GM10248 (cell line): ENCODE data around the gene SHANK1.
A peak's percentile ranks its signal among the peaks of the same experiment; 100 is the strongest.

Experiments used
- CTCF ChIA-PET: fragments of 300-600 bp; sonication (Branson Sonifier 250); formaldehyde crosslinking; extraction: SDS; loops from one replicate; lab custom pipeline; 2021; ENCODE audit warnings: antibody characterized with exemption; lab: Yijun Ruan, JAX
- POLR2A ChIA-PET: fragments of 350-650 bp; sonication (Branson Sonifier 250); formaldehyde crosslinking; extraction: SDS; loops from one replicate; lab custom pipeline; 2020; ENCODE audit warnings: antibody characterized with exemption; lab: Yijun Ruan, JAX
- DNase-seq: peaks from one replicate; pipeline ENCODE4 v3.0.0; 2012; ENCODE audit errors: extremely low spot score
- TF ChIP-seq, protein P1 (sequence below): IDR thresholded peaks from 2 replicates; pipeline ENCODE4 v1.5.1; 2012; ENCODE audit warnings: mild to moderate bottlenecking, low read depth; ENCODE audit errors: extremely low read depth, missing control alignments, control extremely low read depth

SHANK1 gene

DNA sequence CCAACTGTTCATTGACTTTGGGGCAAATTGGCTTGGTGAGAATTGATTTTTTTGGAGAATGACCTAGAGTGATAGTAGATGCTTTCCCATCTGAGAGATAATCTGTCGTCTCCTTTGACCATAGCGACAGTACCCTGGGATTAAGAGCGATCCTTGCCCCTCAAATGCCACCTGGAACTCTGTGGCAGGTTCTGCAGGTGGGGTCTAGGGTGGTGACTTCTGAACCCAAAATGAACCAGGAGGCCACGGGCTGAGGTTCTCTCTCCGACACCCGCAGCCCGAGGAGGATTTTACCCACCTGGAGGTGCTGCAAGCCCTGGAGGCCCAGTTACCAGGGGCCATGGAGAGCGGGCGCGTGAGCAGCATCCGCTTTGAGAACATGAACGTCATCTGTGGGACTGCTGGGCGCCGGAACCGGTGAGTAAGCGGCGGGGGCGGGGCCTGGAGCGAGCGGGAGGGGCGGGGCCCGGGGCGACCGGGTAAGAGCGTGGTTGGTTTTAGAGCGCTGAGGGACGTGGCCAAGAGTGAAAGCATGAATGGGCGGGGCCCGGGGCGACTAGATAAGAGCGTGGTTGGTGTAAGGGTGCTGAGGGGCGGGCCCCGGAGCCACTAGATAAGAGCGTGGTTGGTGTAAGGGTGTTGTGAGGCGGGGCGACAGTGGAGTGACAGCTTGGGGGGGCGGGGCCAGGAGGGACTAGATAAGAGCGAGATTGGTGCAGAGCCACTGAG is 61.7 kb downstream of the SHANK1 start:
- ChIA-PET POLR2A (no interaction called here), CTCF (no interaction called here)
- TF ChIP-seq, protein P1, sequence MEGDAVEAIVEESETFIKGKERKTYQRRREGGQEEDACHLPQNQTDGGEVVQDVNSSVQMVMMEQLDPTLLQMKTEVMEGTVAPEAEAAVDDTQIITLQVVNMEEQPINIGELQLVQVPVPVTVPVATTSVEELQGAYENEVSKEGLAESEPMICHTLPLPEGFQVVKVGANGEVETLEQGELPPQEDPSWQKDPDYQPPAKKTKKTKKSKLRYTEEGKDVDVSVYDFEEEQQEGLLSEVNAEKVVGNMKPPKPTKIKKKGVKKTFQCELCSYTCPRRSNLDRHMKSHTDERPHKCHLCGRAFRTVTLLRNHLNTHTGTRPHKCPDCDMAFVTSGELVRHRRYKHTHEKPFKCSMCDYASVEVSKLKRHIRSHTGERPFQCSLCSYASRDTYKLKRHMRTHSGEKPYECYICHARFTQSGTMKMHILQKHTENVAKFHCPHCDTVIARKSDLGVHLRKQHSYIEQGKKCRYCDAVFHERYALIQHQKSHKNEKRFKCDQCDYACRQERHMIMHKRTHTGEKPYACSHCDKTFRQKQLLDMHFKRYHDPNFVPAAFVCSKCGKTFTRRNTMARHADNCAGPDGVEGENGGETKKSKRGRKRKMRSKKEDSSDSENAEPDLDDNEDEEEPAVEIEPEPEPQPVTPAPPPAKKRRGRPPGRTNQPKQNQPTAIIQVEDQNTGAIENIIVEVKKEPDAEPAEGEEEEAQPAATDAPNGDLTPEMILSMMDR = no peak
- DNase-seq = peak; percentile 78

GRCh38 chr19:50657222-50657669 is 62.4 kb downstream of the SHANK1 start:
- no peak for DNase-seq
- CTCF ChIA-PET = no interaction called here
- TF ChIP-seq, protein P1 = no peak
- POLR2A ChIA-PET = no interaction called here

- ChIA-PET POLR2A (no interaction called here), CTCF (interaction anchor here (1.8 kb wide), 1 partner anchor 14 kb away, joined by 5 read pairs; no protein-coding TSS in a partner anchor)
- DNase-seq = no peak
- TF ChIP-seq, protein P1 = no peak
Measured at GRCh38 chr19:50654882-50655281, 64.7 kb downstream of the SHANK1 start.

GRCh38 chr19:50652722-50653121 is 66.9 kb downstream of the SHANK1 start:
- CTCF ChIA-PET = no interaction called here
- no peak for DNase-seq
- POLR2A ChIA-PET = no interaction called here
- TF ChIP-seq, protein P1 = no peak

- CTCF ChIA-PET = interaction anchor here (1.9 kb wide), 1 partner anchor 19 kb away, joined by 6 read pairs; no protein-coding TSS in a partner anchor
- TF ChIP-seq, protein P1 = no peak
- POLR2A ChIA-PET = no interaction called here
- DNase-seq = no peak
Measured at GRCh38 chr19:50651174-50651573, 68.4 kb downstream of the SHANK1 start.

GRCh38 chr19:50649433-50650391 is 69.9 kb downstream of the SHANK1 start, which contains the start of gene C19orf81:
Gene C19orf81 (plus strand): TSS chr19:50649445. CDS start chr19:50649445, 0 bp downstream.
- TF ChIP-seq, protein P1 = no peak
- ChIA-PET CTCF (interaction anchor here (1.9 kb wide), 1 partner anchor 20 kb away, joined by 6 read pairs; no protein-coding TSS in a partner anchor), POLR2A (no interaction called here)
- DNase-seq = no peak
